H1 (cell line): ENCODE data around the gene MAP7. TPM values are rescaled to one million over a fixed set of nuclear protein-coding genes. Genes with fewer than 3 reads are reported as not detected.

Source experiments
- CTCF ChIA-PET: fragments of 300-600 bp; sonication (Branson Sonifier 250); formaldehyde crosslinking; loops from one replicate; lab custom pipeline; 2021; ENCODE audit not compliant: partially characterized antibody; lab: Charles Lee
- POLR2A ChIA-PET: fragments of 300-600 bp; sonication (Branson Sonifier 250); formaldehyde crosslinking; loops from one replicate; lab custom pipeline; 2021; ENCODE audit warnings: inconsistent platforms; ENCODE audit not compliant: partially characterized antibody; lab: Charles Lee
- DNase-seq, 2 experiments: peaks; one replicate each; pipeline versions ENCODE4 v3.0.0 to v3.0.0-alpha.2; 2010 to 2022; ENCODE audit warnings: low spot score in 2 of 2, low read depth in 1 of 2, mixed read lengths in 1 of 2
- FAIRE-seq: peaks from 2 replicates; lab custom pipeline; 2011; peaks lifted over from hg19 to GRCh38; lab: Jason Lieb, UNC
- H2AFZ ChIP-seq: 2 replicates; pipeline ENCODE4 v1.8.1; 2012; ENCODE audit warnings: low read length, inconsistent platforms
- H2AK5ac ChIP-seq: 2 replicates; pipeline ENCODE4 v1.6.1; 2013; ENCODE audit warnings: low read depth, low read length
- H2BK120ac ChIP-seq: replicated peaks from 2 replicates; pipeline ENCODE3; 2013; ENCODE audit warnings: low read depth, low read length, inconsistent platforms
- H2BK12ac ChIP-seq: 2 replicates; pipeline ENCODE4 v1.6.1; 2013; ENCODE audit warnings: low read depth, low read length
- H2BK15ac ChIP-seq: 2 replicates; pipeline ENCODE4 v1.6.1; 2013; ENCODE audit warnings: low read length
- H2BK20ac ChIP-seq: 2 replicates; pipeline ENCODE4 v1.6.1; 2013; ENCODE audit warnings: low read length
- H2BK5ac ChIP-seq: 2 replicates; pipeline ENCODE4 v1.6.1; 2013; ENCODE audit warnings: low read depth, low read length
- H3K14ac ChIP-seq: 2 replicates; pipeline ENCODE4 v1.6.1; 2013; ENCODE audit warnings: inconsistent platforms; ENCODE audit not compliant: insufficient read length
- H3K18ac ChIP-seq: 2 replicates; pipeline ENCODE4 v1.6.1; 2013; ENCODE audit warnings: low read length; ENCODE audit errors: extremely low read depth
- H3K23ac ChIP-seq: 2 replicates; pipeline ENCODE4 v1.6.1; 2013; ENCODE audit warnings: inconsistent platforms; ENCODE audit not compliant: insufficient read length
- H3K23me2 ChIP-seq: 2 replicates; pipeline ENCODE4 v1.6.1; 2013; ENCODE audit warnings: low read depth, low read length
- H3K27ac ChIP-seq: 2 replicates; pipeline ENCODE4 v1.6.1; 2011; ENCODE audit warnings: low read depth, low read length, inconsistent platforms
- H3K27me3 ChIP-seq, 4 experiments: replicated peaks in 1 of 4; 1 replicate in 1 of 4; 2 replicates in 3 of 4; pipeline versions ENCODE4 v1.6.1 to v1.8.1; 2011 to 2013; ENCODE audit warnings: low read length in 3 of 4, mild to moderate bottlenecking in 3 of 4, inconsistent platforms in 2 of 4, mixed read lengths in 2 of 4, moderate library complexity in 1 of 4; ENCODE audit not compliant: control insufficient read depth in 3 of 4, insufficient read depth in 3 of 4; ENCODE audit errors: extremely low read depth in 1 of 4
- H3K36me3 ChIP-seq, 4 experiments: 2 replicates each; pipeline versions ENCODE4 v1.6.1 to v1.8.1; 2011 to 2013; ENCODE audit warnings: mild to moderate bottlenecking in 4 of 4, low read length in 3 of 4, moderate library complexity in 2 of 4, control low read depth in 1 of 4, inconsistent platforms in 1 of 4; ENCODE audit not compliant: insufficient read depth in 4 of 4, control insufficient read depth in 2 of 4
- H3K4ac ChIP-seq: replicated peaks from 2 replicates; pipeline ENCODE3; 2013; ENCODE audit warnings: low read length, low read depth, mixed read lengths, inconsistent platforms; ENCODE audit not compliant: insufficient read length
- H3K4me1 ChIP-seq, 4 experiments: replicated peaks in 1 of 4; 1 replicate in 1 of 4; 2 replicates in 3 of 4; pipeline versions ENCODE4 v1.6.1 to v1.8.1; 2011 to 2013; ENCODE audit warnings: low read length in 3 of 4, inconsistent platforms in 2 of 4, mixed read lengths in 1 of 4; ENCODE audit not compliant: insufficient read depth in 4 of 4, control insufficient read depth in 3 of 4
- H3K4me2 ChIP-seq, 2 experiments: 2 replicates each; pipeline versions ENCODE4 v1.6.1 to v1.8.1; 2011 to 2013; ENCODE audit warnings: low read depth in 2 of 2, low read length in 2 of 2, control low read depth in 1 of 2, inconsistent platforms in 1 of 2, mild to moderate bottlenecking in 1 of 2; ENCODE audit not compliant: insufficient read depth in 1 of 2
- H3K4me3 ChIP-seq, 4 experiments: fragments of 200-600, 300-600 bp in 1 of 4; sonication (generic), shearing (Covaris generic), sonication (Bioruptor Twin) in 1 of 4; 2 replicates each; pipeline versions ENCODE4 v1.5.1 to v1.8.1; 2011 to 2016; ENCODE audit warnings: low read length in 4 of 4, low read depth in 3 of 4, control low read depth in 2 of 4, inconsistent platforms in 2 of 4, mild to moderate bottlenecking in 2 of 4, mixed read lengths in 1 of 4, moderate library complexity in 1 of 4; ENCODE audit not compliant: insufficient read depth in 2 of 4; ENCODE audit errors: extremely low read depth in 1 of 4
- H3K56ac ChIP-seq: replicated peaks from 2 replicates; pipeline ENCODE3; 2013; ENCODE audit warnings: low read depth, mild to moderate bottlenecking, mixed read lengths, low read length, inconsistent platforms; ENCODE audit not compliant: insufficient read length
- H3K79me1 ChIP-seq: 2 replicates; pipeline ENCODE4 v1.6.1; 2013; ENCODE audit warnings: low read depth, low read length, control low read depth
- H3K79me2 ChIP-seq, 2 experiments: 2 replicates each; pipeline versions ENCODE4 v1.6.1 to v1.8.1; 2012 to 2013; ENCODE audit warnings: low read length in 2 of 2, mild to moderate bottlenecking in 2 of 2, inconsistent platforms in 1 of 2; ENCODE audit not compliant: insufficient read depth in 2 of 2, control insufficient read depth in 1 of 2
- H3K9ac ChIP-seq, 4 experiments: replicated peaks in 1 of 4; 1 replicate in 1 of 4; 2 replicates in 3 of 4; pipeline versions ENCODE4 v1.6.1 to v1.8.1; 2011 to 2013; ENCODE audit warnings: low read depth in 3 of 4, low read length in 3 of 4, control low read depth in 2 of 4, mild to moderate bottlenecking in 2 of 4, moderate library complexity in 2 of 4, inconsistent platforms in 1 of 4; ENCODE audit errors: extremely low read depth in 1 of 4
- H3K9me3 ChIP-seq, 2 experiments: 2 replicates each; pipeline versions ENCODE4 v1.6.1 to v1.8.1; 2012 to 2013; ENCODE audit warnings: mild to moderate bottlenecking in 2 of 2, moderate library complexity in 2 of 2, control low read depth in 1 of 2, inconsistent platforms in 1 of 2, low read depth in 1 of 2, low read length in 1 of 2, mixed read lengths in 1 of 2; ENCODE audit not compliant: insufficient read depth in 2 of 2
- H4K20me1 ChIP-seq, 2 experiments: replicated peaks in 1 of 2; 2 replicates each; pipeline versions ENCODE3 to v1.8.1; 2011 to 2013; ENCODE audit warnings: inconsistent platforms in 2 of 2, low read length in 2 of 2, mild to moderate bottlenecking in 1 of 2; ENCODE audit not compliant: insufficient read depth in 2 of 2, control insufficient read depth in 1 of 2
- H4K5ac ChIP-seq: 2 replicates; pipeline ENCODE4 v1.6.1; 2013; ENCODE audit warnings: low read length, low read depth, mixed read lengths, inconsistent platforms; ENCODE audit not compliant: insufficient read length
- H4K8ac ChIP-seq: 2 replicates; pipeline ENCODE4 v1.8.0; 2013; ENCODE audit warnings: mild to moderate bottlenecking, moderate library complexity, low read length, inconsistent platforms; ENCODE audit not compliant: insufficient read depth; ENCODE audit errors: extremely low read depth
- H4K91ac ChIP-seq: replicated peaks from 2 replicates; pipeline ENCODE3; 2013; ENCODE audit warnings: low read length, mixed read lengths, inconsistent platforms; ENCODE audit not compliant: insufficient read length
- POU5F1 ChIP-seq: IDR thresholded peaks from 2 replicates; pipeline ENCODE4 v1.6.1; 2011; ENCODE audit warnings: low read depth, mild to moderate bottlenecking, low read length, moderate library complexity
- WGBS, 2 experiments: shearing (Covaris generic) in 1 of 2; methylation state at CpG; one replicate each; pipeline versions ENCODE4 v1.1.6 to v1.1.7; 2013 to 2015; ENCODE audit warnings: low lambda C conversion rate in 2 of 2, mixed read lengths in 2 of 2, inconsistent platforms in 1 of 2, low coverage in 1 of 2, missing lambda C conversion rate in 1 of 2; ENCODE audit not compliant: insufficient replicate concordance in 2 of 2, insufficient coverage in 1 of 2, insufficient read length in 1 of 2; ENCODE audit errors: extremely low coverage in 1 of 2, missing lambda C conversion rate in 1 of 2; 5-methylcytosine and 5-hydroxymethylcytosine counted together
- polyA plus RNA-seq, 7 experiments: library from polyadenylated mRNA; depleted of rRNA in 3 of 7; stranded (reverse) in 5 of 7; unstranded in 2 of 7; fragments of >200 nt in 5 of 7; fragments of 200-250 nt in 2 of 7; gene quantifications; 1 replicate in 5 of 7; 2 replicates in 1 of 7; 4 replicates in 1 of 7; pipeline versions ENCODE4 v1.2.1 to v1.2.3, GENCODE V29; 2011 to 2013; ENCODE audit warnings: missing spikeins in 2 of 7, mixed read lengths in 2 of 7
- total RNA-seq: library from RNA; stranded (reverse); fragmentation: NEBNext Ultra II Directional; extraction: Animal tissue kit (Norgen Biotek cat#: 25700); gene quantifications from 2 replicates; pipeline ENCODE4 v1.2.1, GENCODE V29; 2021
- TF ChIP-seq, protein P1 (sequence below): IDR thresholded peaks from 2 replicates; pipeline ENCODE4 v1.6.1; 2011; ENCODE audit warnings: low read depth, mild to moderate bottlenecking, low read length; ENCODE audit not compliant: insufficient read depth

MAP7 gene
- total and polyA plus RNA-seq, 2 of the 8 experiments (the other 6 are each of a cell fraction or from before 2014, with no cell fraction given): 13.5 to 66.9 TPM

DNA sequence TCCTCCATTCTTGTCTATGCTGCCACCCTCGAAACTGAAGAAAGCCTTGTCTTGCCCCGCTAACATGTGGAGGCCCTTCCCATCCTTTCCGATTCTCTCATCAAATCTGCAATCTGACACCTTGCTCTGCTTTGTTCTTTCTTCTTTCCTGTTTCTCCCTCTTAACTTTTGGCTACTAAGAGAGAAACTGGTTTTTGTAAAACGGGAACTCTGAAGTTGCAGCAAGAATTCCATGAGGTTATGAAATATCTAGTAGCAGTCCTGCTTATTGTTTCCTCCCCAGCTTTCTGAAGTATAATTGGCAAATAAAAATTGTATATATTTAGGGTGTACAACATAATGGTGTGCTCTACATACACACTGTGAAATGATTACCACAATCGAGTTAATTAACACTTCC is 80.2 kb downstream of the MAP7 start:
- Histone ChIP-seq H4K91ac (no peak overlapping the region), H4K8ac (no peak overlapping the region), H4K5ac (no peak overlapping the region), H3K4ac (no peak overlapping the region), H2BK15ac (no peak overlapping the region), H3K23me2 (no peaks in the 10 kb centered on the region), H3K14ac (no peak overlapping the region), H3K4me2 (no peak overlapping the region), H2BK120ac (no peak overlapping the region), H3K36me3 (no peaks in the 10 kb centered on the region), H3K9ac (no peak overlapping the region), H3K4me3 (no peak overlapping the region), H2AFZ (no peak overlapping the region), H3K23ac (no peak overlapping the region), H3K27me3 (no peaks in the 10 kb centered on the region), H3K4me1 (peaks cover 0 to 12% (median 10%) of the 10 kb centered on the region in 4 experiments; a peak in 5 of 7 replicates), H4K20me1 (peaks cover 0 to 3% of the 10 kb centered on the region in 2 experiments), H3K27ac (no peak overlapping the region), H2BK5ac (no peak overlapping the region), H3K18ac (no peak overlapping the region), H3K79me1 (peaks cover 2% of the 10 kb centered on the region; the same call in 1 of the 2 replicates), H3K56ac (no peak overlapping the region), H2AK5ac (no peak overlapping the region), H3K79me2 (peaks cover 0 to 45% of the 10 kb centered on the region in 2 experiments; a peak in 2 of 4 replicates), H2BK12ac (no peak overlapping the region), H3K9me3 (no peaks in the 10 kb centered on the region), H2BK20ac (no peak overlapping the region)
- no peak for FAIRE-seq
- ChIA-PET CTCF (interaction anchor here (1.2 to 1.6 kb wide), 2 partner anchors 26 to 74 kb away, joined by 3 read pairs; no protein-coding TSS in a partner anchor), POLR2A (no interaction called here)
- WGBS, 2 experiments: 84% methylated on average over 5 of the region's 5 CpGs; no CpG with 5 or more reads in 1 of the 2 experiments
- no peak for DNase-seq
- TF ChIP-seq, protein P1, sequence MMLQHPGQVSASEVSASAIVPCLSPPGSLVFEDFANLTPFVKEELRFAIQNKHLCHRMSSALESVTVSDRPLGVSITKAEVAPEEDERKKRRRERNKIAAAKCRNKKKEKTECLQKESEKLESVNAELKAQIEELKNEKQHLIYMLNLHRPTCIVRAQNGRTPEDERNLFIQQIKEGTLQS: no peak
- TF ChIP-seq POU5F1: no peak
